DND-41 (cell line): ENCODE data around the gene CUBN.

Experiments
- ATAC-seq: fragments of 200-7000 bp; cut with Tn5 transposase; 3 replicates; pipeline ENCODE4 v1.9.1; 2021; ENCODE audit warnings: low read depth; ENCODE audit not compliant: insufficient read depth
- DNase-seq: peaks from one replicate; pipeline ENCODE4 v3.0.0-alpha.2; 2020
- H2AFZ ChIP-seq: 2 replicates; pipeline ENCODE4 v1.6.0; 2012; ENCODE audit warnings: low read depth, low read length
- H3K27ac ChIP-seq: 2 replicates; pipeline ENCODE4 v1.5.1; 2012; ENCODE audit warnings: low read length, inconsistent platforms
- H3K27me3 ChIP-seq: fragments of 200-600 bp; sonication (generic); 2 replicates; pipeline ENCODE4 v1.6.0; 2012; ENCODE audit warnings: low read length, mild to moderate bottlenecking, inconsistent platforms; ENCODE audit not compliant: insufficient read depth, poor library complexity
- H3K36me3 ChIP-seq: 2 replicates; pipeline ENCODE4 v1.5.1; 2012; ENCODE audit warnings: low read length, inconsistent platforms; ENCODE audit not compliant: insufficient read depth
- H3K4me1 ChIP-seq: 2 replicates; pipeline ENCODE4 v1.5.1; 2012; ENCODE audit warnings: mild to moderate bottlenecking, low read length; ENCODE audit not compliant: insufficient read depth
- H3K4me2 ChIP-seq: 2 replicates; pipeline ENCODE4 v1.6.0; 2012; ENCODE audit warnings: mild to moderate bottlenecking, moderate library complexity, low read length, inconsistent platforms; ENCODE audit not compliant: insufficient read depth
- H3K4me3 ChIP-seq, 2 experiments: fragments of 200-600 bp in 1 of 2; shearing (Covaris generic) in 1 of 2; 2 replicates each; pipeline ENCODE4 v1.5.1; 2012 to 2016; ENCODE audit warnings: inconsistent platforms in 2 of 2, low read length in 2 of 2, mild to moderate bottlenecking in 2 of 2, low read depth in 1 of 2, moderate library complexity in 1 of 2
- H3K79me2 ChIP-seq: 2 replicates; pipeline ENCODE4 v1.6.0; 2012; ENCODE audit warnings: low read length, inconsistent platforms; ENCODE audit not compliant: insufficient read depth
- H3K9ac ChIP-seq: 2 replicates; pipeline ENCODE4 v1.6.0; 2012; ENCODE audit warnings: low read depth, mild to moderate bottlenecking, inconsistent platforms, low read length, moderate library complexity
- H3K9me3 ChIP-seq: 2 replicates; pipeline ENCODE4 v1.5.1; 2012; ENCODE audit warnings: low read length, moderate library complexity, mild to moderate bottlenecking, inconsistent platforms; ENCODE audit not compliant: insufficient read depth, severe bottlenecking
- H4K20me1 ChIP-seq: 2 replicates; pipeline ENCODE4 v1.6.0; 2012; ENCODE audit warnings: low read length; ENCODE audit not compliant: insufficient read depth
- CTCF ChIP-seq: IDR thresholded peaks from 2 replicates; pipeline ENCODE4 v1.5.1; 2012; ENCODE audit warnings: borderline replicate concordance, low read length, moderate library complexity, mild to moderate bottlenecking; ENCODE audit not compliant: poor library complexity, severe bottlenecking; ENCODE audit errors: extremely low read depth
- EZH2 ChIP-seq: IDR thresholded peaks from 3 replicates; pipeline ENCODE4 v1.6.1; 2012; ENCODE audit warnings: borderline replicate concordance, low read depth, mild to moderate bottlenecking, moderate library complexity, low read length, inconsistent platforms; ENCODE audit not compliant: severe bottlenecking

The CUBN gene

GRCh38 chr10:17028798-17029197, 100.8 kb downstream of the CUBN start:
- H3K36me3 ChIP-seq, result no peaks in the 10 kb centered on the region
- ATAC-seq, result no peak
- DNase-seq, result no peak
- no peaks in the 10 kb centered on the region for H3K27me3 ChIP-seq
- peak overlapping the region; percentile 41 for H3K9ac ChIP-seq
- peak overlapping the region in 1 of 2 experiments; percentile 52; a peak in 2 of 4 replicates for H3K4me3 ChIP-seq
- H3K4me2 ChIP-seq, result peak overlapping the region; percentile 65
- peak overlapping the region; percentile 82 for H3K27ac ChIP-seq
- TF ChIP-seq EZH2, result no peak
- TF ChIP-seq CTCF, result no peak
- peak overlapping the region; percentile 35 for H2AFZ ChIP-seq
- H4K20me1 ChIP-seq, result no peaks in the 10 kb centered on the region
- no peaks in the 10 kb centered on the region for H3K9me3 ChIP-seq
- no peaks in the 10 kb centered on the region for H3K79me2 ChIP-seq
- H3K4me1 ChIP-seq, result peaks cover 81% of the 10 kb centered on the region

DNA sequence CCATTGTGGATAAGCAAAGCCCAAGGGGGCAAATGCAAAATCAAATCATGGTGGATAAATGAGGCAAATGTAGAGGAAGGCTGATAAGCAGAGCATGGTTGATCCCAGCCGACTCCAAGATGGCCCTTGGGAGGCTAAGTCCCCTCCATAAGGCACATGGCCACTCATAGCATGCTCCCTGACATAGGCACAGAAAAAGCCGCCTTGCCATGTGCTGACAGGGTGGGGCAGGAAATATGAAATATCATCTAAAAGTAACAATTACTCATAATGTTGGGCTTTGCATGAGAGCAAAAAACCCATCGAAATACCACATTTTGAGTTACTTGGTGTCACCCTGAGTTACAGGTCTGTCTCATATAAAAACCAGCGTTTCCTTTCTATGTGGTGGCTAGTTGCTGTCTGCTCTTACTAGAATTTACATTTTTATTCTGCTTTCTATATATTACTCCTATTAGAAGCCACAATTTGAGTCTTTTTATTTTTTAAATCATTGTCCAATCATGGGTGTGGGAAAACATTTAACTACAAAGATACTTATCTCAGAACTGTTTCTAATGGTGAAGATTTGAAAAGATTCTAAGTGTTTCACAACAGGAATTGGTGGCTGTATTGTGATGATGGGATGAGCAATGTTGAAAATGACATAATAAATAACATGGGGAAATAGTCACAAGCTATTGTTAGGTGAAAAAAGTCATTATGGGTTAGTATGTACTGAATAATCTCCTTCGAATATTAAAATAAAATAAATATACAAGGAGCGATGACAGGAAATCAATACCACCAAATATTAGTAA, 102.7 kb downstream of the CUBN start:
- no peak overlapping the region for H3K4me2 ChIP-seq
- TF ChIP-seq CTCF (no peak), EZH2 (no peak)
- H3K36me3 ChIP-seq, result no peaks in the 10 kb centered on the region
- H3K4me1 ChIP-seq, result peaks cover 77% of the 10 kb centered on the region
- ATAC-seq, result no peak
- no peaks in the 10 kb centered on the region for H3K79me2 ChIP-seq
- H3K27ac ChIP-seq, result peak overlapping the region; percentile 56; the same call in 1 of the 2 replicates
- no peaks in the 10 kb centered on the region for H4K20me1 ChIP-seq
- no peak overlapping the region for H2AFZ ChIP-seq
- no peak for DNase-seq
- no peaks in the 10 kb centered on the region for H3K9me3 ChIP-seq
- H3K4me3 ChIP-seq, result no peak overlapping the region
- no peaks in the 10 kb centered on the region for H3K27me3 ChIP-seq
- no peak overlapping the region for H3K9ac ChIP-seq

- no peaks in the 10 kb centered on the region for H3K79me2 ChIP-seq
- no peak overlapping the region for H3K4me3 ChIP-seq
- no peak overlapping the region for H3K9ac ChIP-seq
- TF ChIP-seq CTCF, result no peak
- no peak for TF ChIP-seq EZH2
- ATAC-seq (no peak), DNase-seq (no peak)
- H4K20me1 ChIP-seq, result no peaks in the 10 kb centered on the region
- 0 out of 2 replicates have a peak overlapping the region, but pooled peaks have one; percentile 13 for H2AFZ ChIP-seq
- H3K4me1 ChIP-seq, result peaks cover 76% of the 10 kb centered on the region
- no peaks in the 10 kb centered on the region for H3K36me3 ChIP-seq
- no peaks in the 10 kb centered on the region for H3K9me3 ChIP-seq
- no peak overlapping the region for H3K4me2 ChIP-seq
- peak overlapping the region; percentile 40 for H3K27ac ChIP-seq
- no peaks in the 10 kb centered on the region for H3K27me3 ChIP-seq
These were observed 103.9 kb downstream of the CUBN start for GRCh38 chr10:17025444-17026295.
